Activated CD4-positive, alpha-beta T cell treated with anti-CD3 and anti-CD28 coated beads for 48 hours (primary cell): ENCODE measurements around the gene VCX3A.
"Not testable (repeated sequence)": the region's sequence is repeated elsewhere in the genome, so short reads cannot be mapped to it uniquely, and the experiment has no call there.

Source experiments
- DNase-seq: peaks from one replicate; pipeline ENCODE4 v3.0.0-alpha.2; 2020

The VCX3A gene

DNA sequence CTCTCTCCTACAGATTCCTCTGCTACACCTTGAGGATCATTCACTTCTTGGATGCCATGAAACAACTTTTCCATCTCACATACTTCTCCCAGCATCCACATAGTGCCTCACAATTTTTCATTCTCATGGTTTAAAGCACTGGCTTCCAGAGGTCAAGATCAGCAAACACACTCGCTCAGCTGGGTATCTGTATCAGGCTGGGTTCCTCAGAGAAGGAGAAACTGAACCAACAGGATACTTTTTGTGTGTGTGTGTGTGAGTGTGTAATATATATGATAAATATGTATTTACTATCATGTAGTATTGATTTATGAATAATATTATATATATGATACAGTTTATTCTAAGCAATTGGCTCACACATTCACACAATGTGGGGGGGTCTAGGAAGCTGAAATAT is at the start of gene VCX3A:
Gene VCX3A (minus strand): TSS at position 101 of the 400 bp plus-strand sequence. CDS start 621 bp downstream, outside the sequence.
- DNase-seq = not testable (repeated sequence)

DNA sequence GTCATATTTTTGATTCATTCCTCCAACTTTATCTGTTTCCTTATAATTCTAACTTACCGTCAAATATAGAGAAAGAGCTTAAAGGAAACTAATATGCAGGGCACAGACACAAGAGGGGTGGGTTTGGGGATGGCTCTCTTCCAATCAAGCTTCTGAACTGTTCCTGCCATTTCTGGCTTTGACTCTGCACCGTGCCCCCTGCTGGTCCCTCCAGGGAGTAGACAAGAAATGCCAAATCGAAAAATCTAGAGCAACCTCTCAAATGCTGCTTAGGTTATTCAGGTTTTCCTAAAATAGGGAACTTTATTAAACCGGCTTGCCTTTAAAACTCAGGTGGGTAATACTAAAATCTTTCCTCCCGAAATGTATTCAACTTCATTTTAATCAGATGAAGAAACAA is 39.8 kb upstream of the VCX3A start:
- no peak for DNase-seq

GRCh38 chrX:6568031-6568430 is 33.1 kb upstream of the VCX3A start:
- no peak for DNase-seq

DNA sequence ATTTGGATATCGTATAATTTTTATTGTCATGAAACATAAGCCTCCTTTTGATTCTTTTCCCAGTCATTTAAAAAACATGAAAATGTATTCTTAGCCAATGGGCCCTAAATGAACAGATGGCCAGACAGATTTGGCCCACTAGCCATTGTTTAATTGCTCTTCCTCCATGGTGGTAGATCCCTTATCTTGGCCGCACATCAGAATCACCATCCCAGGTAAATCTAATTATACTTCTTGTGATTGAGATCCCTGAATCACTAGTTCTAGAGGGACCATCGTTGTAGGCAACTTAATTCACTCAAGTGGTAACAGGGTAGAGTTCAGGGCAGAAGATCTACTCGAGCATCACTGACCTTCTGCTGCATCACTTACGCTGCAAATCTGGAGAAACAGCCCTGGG is 24.1 kb upstream of the VCX3A start:
- DNase-seq = no peak

DNA sequence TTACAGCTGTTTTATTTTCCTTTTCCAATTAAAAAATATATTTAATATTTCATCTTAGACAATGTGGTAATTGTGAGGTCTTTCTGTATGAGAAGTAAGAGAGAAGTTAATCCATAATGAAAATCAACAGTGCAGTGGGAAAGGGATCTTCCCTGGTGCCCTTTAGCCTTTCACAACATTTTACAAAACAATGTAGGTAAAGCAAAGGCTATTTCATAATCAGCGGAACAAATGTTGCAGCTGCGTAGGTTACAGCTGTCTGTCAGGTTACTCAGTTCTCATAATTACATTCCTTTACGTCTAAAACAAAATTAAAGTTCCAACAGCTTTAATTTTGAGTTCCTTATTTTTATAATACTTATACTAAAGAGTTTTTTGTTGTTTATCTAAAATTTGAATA is 22.8 kb upstream of the VCX3A start:
- no peak for DNase-seq

- DNase-seq = no peak
These were observed 16.1 kb upstream of the VCX3A start for GRCh38 chrX:6550999-6551398.

DNA sequence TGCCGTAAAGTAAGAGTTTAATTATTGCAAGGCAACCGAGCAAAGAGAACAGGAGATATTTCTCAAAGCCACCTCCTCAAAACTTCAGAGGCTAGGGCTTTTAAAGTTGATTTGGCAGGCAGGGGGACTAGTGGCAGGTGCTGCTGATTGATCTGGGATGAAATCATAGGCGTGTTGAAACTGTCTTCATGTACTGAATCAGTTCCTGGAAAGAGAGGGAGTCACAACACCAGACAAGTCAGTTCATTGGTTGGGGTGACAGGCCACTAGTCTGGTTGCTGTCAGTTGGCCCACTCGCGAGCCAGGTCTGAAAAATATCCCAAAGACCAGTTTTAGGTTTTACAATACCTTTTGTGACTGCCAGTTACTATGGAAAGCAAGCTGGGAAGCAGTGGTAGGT is 10.8 kb upstream of the VCX3A start:
- DNase-seq = no peak

GRCh38 chrX:6526564-6527136 is 8.3 kb downstream of the VCX3A start:
- no peak for DNase-seq

DNA sequence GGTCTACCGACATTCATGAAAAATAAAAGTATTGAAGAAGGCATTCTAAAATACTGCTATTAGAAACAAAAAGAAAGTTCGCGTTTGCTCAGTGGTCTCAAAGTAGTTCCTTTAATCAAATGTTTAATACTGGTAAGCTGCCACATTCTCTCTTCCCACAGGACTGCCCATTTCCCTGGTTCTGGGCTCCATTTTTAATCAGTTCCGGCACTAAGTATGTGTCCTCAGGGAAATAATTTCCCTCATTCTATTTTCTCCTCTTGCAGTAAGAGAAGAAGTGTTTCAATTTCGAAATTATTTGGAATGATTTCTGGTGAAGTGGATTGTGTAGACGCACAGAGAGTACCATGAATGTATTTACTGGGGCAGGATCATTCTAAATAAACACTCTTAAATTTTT is 17.5 kb downstream of the VCX3A start:
- DNase-seq = no peak

DNA sequence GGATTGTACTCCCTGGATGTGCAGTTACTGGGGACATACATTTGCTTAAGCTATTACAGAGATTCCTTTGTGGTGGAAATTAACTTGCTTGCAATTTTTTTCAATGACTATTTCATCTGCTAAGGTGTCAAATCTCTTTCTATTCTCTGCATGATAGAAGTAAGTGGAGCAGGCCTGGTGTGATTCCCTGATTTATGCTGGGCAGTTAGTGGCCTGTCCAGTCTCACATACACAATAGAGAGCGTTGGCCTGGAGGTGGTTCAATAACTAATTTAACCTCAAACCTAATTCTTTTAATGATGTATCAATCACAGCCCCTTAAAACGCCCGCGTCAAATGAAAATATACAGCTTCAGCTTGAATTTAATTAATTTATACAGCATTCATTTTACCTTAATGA is 28.5 kb downstream of the VCX3A start:
- DNase-seq = no peak

- DNase-seq = no peak
These were observed 29.0 kb downstream of the VCX3A start for GRCh38 chrX:6505960-6506359.

DNA sequence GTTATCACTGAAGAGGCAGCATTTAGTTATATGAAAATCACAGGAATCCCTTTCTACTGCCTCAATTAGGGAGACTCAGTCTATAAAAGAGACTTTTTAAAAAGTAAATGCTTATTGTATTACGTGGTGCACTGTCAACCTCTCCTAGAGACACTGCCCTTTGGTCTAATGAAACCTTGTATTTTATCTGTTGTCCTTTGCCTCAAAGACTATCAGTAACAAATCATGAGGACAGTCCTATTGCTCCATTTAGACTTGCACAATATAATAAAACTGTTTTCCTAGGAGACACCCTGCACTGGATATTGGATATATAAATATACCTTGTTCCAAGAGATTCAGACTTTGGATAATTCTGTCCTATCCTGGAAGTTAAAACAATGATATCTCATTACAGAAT is 34.2 kb downstream of the VCX3A start:
- no peak for DNase-seq

- DNase-seq = no peak
These were observed 36.6 kb downstream of the VCX3A start for GRCh38 chrX:6498324-6498723.
